Measurements from ENCODE around the gene FCHO2. TPM values are rescaled to one million over a fixed set of nuclear protein-coding genes. Genes with fewer than 3 reads are reported as not detected.
"Not testable (repeated sequence)": the region's sequence is repeated elsewhere in the genome, so short reads cannot be mapped to it uniquely, and the experiment has no call there.

Gene FCHO2
- total RNA-seq, 1 experiment from 2014 or later, result 12.0 TPM

- DNase-seq (ENCODE audit: low read depth), result no peak
These were observed 586 bp upstream of the FCHO2 start for GRCh38 chr5:72955143-72955767.

- peak; percentile 55 for DNase-seq (ENCODE audit: low read depth)
These were observed 691 bp downstream of the FCHO2 start for GRCh38 chr5:72956324-72957140.

- no peak for DNase-seq (ENCODE audit: low read depth)
These were observed 1.5 kb downstream of the FCHO2 start for GRCh38 chr5:72957337-72957736.

- DNase-seq (ENCODE audit: low read depth), result no peak
These were observed 3.4 kb downstream of the FCHO2 start for GRCh38 chr5:72959257-72959656.

GRCh38 chr5:72974481-72974880 is 18.6 kb downstream of the FCHO2 start:
- not testable (repeated sequence) for DNase-seq (ENCODE audit: low read depth)

GRCh38 chr5:72976810-72977209 is 21.0 kb downstream of the FCHO2 start:
- not testable (repeated sequence) for DNase-seq (ENCODE audit: low read depth)

GRCh38 chr5:72985719-72986118 is 29.9 kb downstream of the FCHO2 start:
- DNase-seq (ENCODE audit: low read depth), result no peak

GRCh38 chr5:72988769-72989168 is 32.9 kb downstream of the FCHO2 start:
- DNase-seq (ENCODE audit: low read depth), result no peak

- DNase-seq (ENCODE audit: low read depth), result no peak
These were observed 35.6 kb downstream of the FCHO2 start for GRCh38 chr5:72991394-72991793.

GRCh38 chr5:72994578-72994977 is 38.7 kb downstream of the FCHO2 start:
- DNase-seq (ENCODE audit: low read depth), result no peak

GRCh38 chr5:72996632-72997031 is 40.8 kb downstream of the FCHO2 start:
- DNase-seq (ENCODE audit: low read depth), result no peak

GRCh38 chr5:72999916-73000315 is 44.1 kb downstream of the FCHO2 start:
- DNase-seq (ENCODE audit: low read depth), result no peak

GRCh38 chr5:73005886-73006285 is 50.0 kb downstream of the FCHO2 start:
- no peak for DNase-seq (ENCODE audit: low read depth)

- no peak for DNase-seq (ENCODE audit: low read depth)
These were observed 51.2 kb downstream of the FCHO2 start for GRCh38 chr5:73007051-73007450.

- DNase-seq (ENCODE audit: low read depth), result no peak
These were observed 53.0 kb downstream of the FCHO2 start for GRCh38 chr5:73008831-73009230.

GRCh38 chr5:73011612-73012011 is 55.8 kb downstream of the FCHO2 start:
- not testable (repeated sequence) for DNase-seq (ENCODE audit: low read depth)

- no peak for DNase-seq (ENCODE audit: low read depth)
These were observed 63.1 kb downstream of the FCHO2 start for GRCh38 chr5:73018892-73019291.

- DNase-seq (ENCODE audit: low read depth), result no peak
These were observed 63.9 kb downstream of the FCHO2 start for GRCh38 chr5:73019766-73020165.

- no peak for DNase-seq (ENCODE audit: low read depth)
These were observed 66.8 kb downstream of the FCHO2 start for GRCh38 chr5:73022471-73023169.

- DNase-seq (ENCODE audit: low read depth), result not testable (repeated sequence)
These were observed 69.2 kb downstream of the FCHO2 start for GRCh38 chr5:73024946-73025544.

- DNase-seq (ENCODE audit: low read depth), result no peak
These were observed 71.5 kb downstream of the FCHO2 start for GRCh38 chr5:73027361-73027760.

- DNase-seq (ENCODE audit: low read depth), result no peak
These were observed 72.0 kb downstream of the FCHO2 start for GRCh38 chr5:73027816-73028215.

Measured in RPMI7951 (cell line).